HG02759 (cell line): ENCODE measurements around the gene FBXO11.

ENCODE experiments used
- ATAC-seq: cut with Tn5 transposase; IDR thresholded peaks from one replicate; pipeline ENCODE4 v1.9.1; 2021; ENCODE audit warnings: mild to moderate bottlenecking, moderate library complexity; ENCODE audit not compliant: unreplicated experiment

Gene FBXO11

DNA sequence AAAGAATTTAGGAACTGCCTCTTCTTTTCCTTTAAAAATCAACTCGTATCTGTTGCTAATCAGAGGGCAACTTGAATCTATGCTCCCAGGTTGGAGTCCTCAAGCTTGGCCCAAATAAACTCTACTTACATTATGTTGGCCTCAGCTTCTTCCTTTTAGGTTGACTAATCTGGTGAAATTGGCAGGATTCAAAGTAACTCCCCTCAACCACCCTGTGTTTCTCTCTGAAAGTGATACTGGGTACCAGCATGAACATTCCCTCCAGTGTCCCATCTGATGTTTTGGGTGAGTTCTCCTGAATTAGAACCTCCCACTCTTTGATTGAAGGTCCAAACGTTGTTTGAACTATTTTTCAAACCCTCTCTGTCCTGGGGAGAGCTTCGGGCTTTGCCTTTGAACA, 164.7 kb downstream of the FBXO11 start:
- no peak for ATAC-seq

DNA sequence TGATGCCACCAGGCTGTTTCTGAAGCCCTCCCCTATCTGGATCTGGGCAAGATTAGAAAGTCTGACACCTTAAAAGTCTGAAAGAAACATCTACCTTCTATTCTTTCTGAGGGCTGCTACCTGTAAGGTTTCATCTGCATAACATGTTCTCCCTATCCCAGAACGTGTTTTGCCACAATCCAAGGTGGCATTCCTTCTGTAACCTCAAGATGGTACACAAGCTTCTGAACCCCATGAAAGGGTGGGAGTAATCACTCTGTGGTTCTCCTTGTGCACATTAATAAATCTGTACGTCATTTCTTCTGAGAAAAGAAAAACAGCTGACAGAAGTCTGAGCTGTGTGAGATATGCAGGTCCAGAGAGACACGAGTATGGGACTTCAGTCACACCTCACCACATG, 165.2 kb downstream of the FBXO11 start:
- no peak for ATAC-seq
